ENCODE data around the gene SLX9. TPM values are rescaled to one million over a fixed set of nuclear protein-coding genes. Genes with fewer than 3 reads are reported as not detected.

Gene SLX9
- total RNA-seq, 1 experiment from 2014 or later, result 74.3 TPM

GRCh38 chr21:44918581-44919033, 21.2 kb upstream of the SLX9 start:
- H3K79me1 ChIP-seq (ENCODE audit: insufficient read depth, low read depth, low read length, poor library complexity, severe bottlenecking), result no peaks in the 10 kb centered on the region
- H3K23me2 ChIP-seq (ENCODE audit: insufficient read length, low read depth, low read length, poor library complexity, severe bottlenecking), result no peaks in the 10 kb centered on the region
- peaks cover 42% of the 10 kb centered on the region; the same call in 1 of the 2 replicates for H3K27me3 ChIP-seq (ENCODE audit: insufficient read depth, low read length)
- H2BK5ac ChIP-seq (ENCODE audit: insufficient read length, low read length), result no peak overlapping the region
- Mint-ChIP-seq H3K27ac (no peak overlapping the region), H3K4me3 (peak overlapping the region; percentile 64 to 84), H3K9me3 (no peaks in the 10 kb centered on the region; a peak in 1 of 5 replicates), H3K4me1 (peaks cover 2 to 13% of the 10 kb centered on the region in 2 experiments), H3K36me3 (ENCODE audit: insufficient read depth in 1 of 3, low read depth in 3 of 3) (no peaks in the 10 kb centered on the region), H3K27me3 (ENCODE audit: low read depth) (peaks cover 57% of the 10 kb centered on the region)
- WGBS (ENCODE audit: extremely low coverage, insufficient read length, low lambda C conversion rate), result no CpG with 5 or more reads among the region's 13 CpGs
- no peak for TF ChIP-seq CTCF (conservative IDR thresholded peaks at IDR 0.05)
- H3K14ac ChIP-seq (ENCODE audit: insufficient read depth, low read length), result no peak overlapping the region; the same call in 1 of the 2 replicates
- H3K4me2 ChIP-seq (ENCODE audit: insufficient read depth, insufficient read length, low read length), result peak overlapping the region; percentile 46
- H4K91ac ChIP-seq (ENCODE audit: insufficient read length, low read depth, low read length), result no peak overlapping the region
- no peak overlapping the region for H4K5ac ChIP-seq (ENCODE audit: insufficient read length, low read depth, low read length)
- DNase-seq, result no peak
- no peak overlapping the region for H4K8ac ChIP-seq (replicated peaks; ENCODE audit: insufficient read length, low read depth, low read length)
- no peak overlapping the region for H2AFZ ChIP-seq (ENCODE audit: low read length)
- no peak overlapping the region for H3K56ac ChIP-seq (ENCODE audit: insufficient read length, low read depth, low read length)
- H2BK20ac ChIP-seq (ENCODE audit: low read depth, low read length, poor library complexity, severe bottlenecking), result no peak overlapping the region
- H2BK12ac ChIP-seq (ENCODE audit: insufficient read length, low read depth, low read length), result no peak overlapping the region
- no peak overlapping the region for H2BK15ac ChIP-seq (ENCODE audit: low read depth, low read length)
- no peak overlapping the region for H3K18ac ChIP-seq (ENCODE audit: insufficient read length, low read depth, low read length)
- H3K9ac ChIP-seq (ENCODE audit: extremely low read depth, insufficient read length, low read length), result no peak overlapping the region
- no peak overlapping the region for H3K4ac ChIP-seq (ENCODE audit: low read depth, low read length)
- H2BK120ac ChIP-seq (ENCODE audit: low read depth, low read length, poor library complexity, severe bottlenecking), result no peak overlapping the region
- H3K79me2 ChIP-seq (ENCODE audit: insufficient read depth, low read length), result no peaks in the 10 kb centered on the region
- no peak overlapping the region for H2AK5ac ChIP-seq (ENCODE audit: insufficient read length, low read length)
- peaks cover 3% of the 10 kb centered on the region; the same call in 1 of the 2 replicates for H3K4me1 ChIP-seq (ENCODE audit: insufficient read depth, low read length)
- H3K9me3 ChIP-seq (ENCODE audit: control insufficient read depth, low read depth, low read length), result no peaks in the 10 kb centered on the region
- H3K23ac ChIP-seq (ENCODE audit: insufficient read length, low read depth, low read length), result no peak overlapping the region
- no peak overlapping the region for H3T11ph ChIP-seq (ENCODE audit: low read length)
- H3K27ac ChIP-seq (ENCODE audit: insufficient read length, low read depth, low read length), result no peak overlapping the region
- H4K20me1 ChIP-seq (ENCODE audit: control insufficient read depth, insufficient read depth, insufficient read length), result no peaks in the 10 kb centered on the region
